Inferior parietal cortex (tissue), 1 donor: Measurements from ENCODE around the gene OR2V1.
"Not testable (repeated sequence)": the region's sequence is repeated elsewhere in the genome, so short reads cannot be mapped to it uniquely, and the experiment has no call there.

ENCODE experiments used
- DNase-seq: peaks from one replicate; pipeline ENCODE4 v3.0.0-alpha.2; 2016; ENCODE audit errors: extremely low spot score

OR2V1 gene

DNA sequence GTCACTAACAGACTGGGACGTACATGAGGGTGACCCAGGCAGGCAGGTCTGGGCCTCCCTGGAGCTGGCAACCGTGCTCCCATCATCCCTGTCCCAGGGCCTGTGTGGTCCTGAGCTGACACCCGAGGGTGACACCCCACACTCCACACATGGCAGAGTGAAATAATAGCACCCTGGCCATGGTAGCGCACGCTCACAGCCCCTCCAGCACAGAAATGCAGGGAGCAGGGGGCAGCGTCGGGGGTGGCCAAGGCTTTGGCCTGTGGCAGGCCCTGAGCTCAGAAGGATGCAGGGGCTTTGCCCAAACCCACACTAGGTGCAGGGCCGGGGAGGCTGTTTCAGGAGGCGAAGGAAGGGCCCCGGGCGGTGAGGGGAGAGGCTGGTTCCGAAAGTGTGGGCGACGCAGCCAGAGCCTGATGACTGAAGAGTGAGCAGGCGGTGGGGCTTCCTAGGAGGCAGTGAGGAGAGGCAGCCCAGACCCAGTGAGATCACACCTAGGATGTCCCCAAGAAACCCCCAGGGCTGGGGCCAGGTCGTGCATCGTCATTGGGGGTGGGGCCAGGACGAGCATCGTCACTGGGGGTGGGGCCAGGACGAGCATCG is 29.3 kb upstream of the OR2V1 start:
- DNase-seq, result peak; percentile 51

DNA sequence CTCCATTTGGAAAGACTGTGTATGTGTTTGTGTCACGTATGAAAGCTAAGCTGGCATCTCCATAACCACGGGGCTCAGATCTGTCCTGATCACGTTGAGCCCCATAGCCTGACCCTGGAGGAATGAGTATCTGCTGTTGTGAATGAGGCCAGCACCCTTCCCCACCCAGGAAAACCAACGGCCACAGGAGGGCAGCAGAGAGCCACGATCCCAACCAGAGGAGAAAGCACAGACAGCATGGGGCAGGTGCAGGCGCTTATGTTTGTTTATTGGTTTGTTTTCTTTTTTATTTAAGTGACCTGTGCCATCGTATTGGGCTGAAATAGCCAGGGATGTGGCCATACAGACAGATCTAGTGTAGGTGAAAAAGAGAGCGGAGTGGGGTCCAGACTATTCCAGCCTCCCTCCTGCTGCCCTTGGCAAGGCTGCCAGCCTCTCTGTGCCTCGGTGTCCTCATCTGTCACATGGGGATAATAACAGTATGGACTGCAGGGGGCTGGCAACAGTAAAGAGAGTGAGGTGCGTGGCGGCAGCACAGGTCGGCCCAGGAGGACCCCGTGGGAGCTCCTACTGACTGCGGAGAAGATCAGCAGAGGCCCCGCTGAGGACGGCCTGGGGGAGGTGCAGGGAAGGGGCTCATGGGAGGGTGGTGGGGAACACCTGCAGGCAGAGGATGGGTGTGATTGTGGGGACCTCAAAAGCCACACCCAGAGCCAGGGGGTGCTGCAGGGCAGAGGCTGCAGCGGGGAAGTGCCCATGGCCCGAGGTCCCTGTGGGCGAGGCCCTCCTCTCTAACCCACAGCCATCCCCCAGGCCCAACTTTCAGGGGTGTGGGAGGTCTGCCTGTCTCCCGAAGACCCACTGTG is 28.6 kb upstream of the OR2V1 start:
- peak; percentile 93 for DNase-seq

DNA sequence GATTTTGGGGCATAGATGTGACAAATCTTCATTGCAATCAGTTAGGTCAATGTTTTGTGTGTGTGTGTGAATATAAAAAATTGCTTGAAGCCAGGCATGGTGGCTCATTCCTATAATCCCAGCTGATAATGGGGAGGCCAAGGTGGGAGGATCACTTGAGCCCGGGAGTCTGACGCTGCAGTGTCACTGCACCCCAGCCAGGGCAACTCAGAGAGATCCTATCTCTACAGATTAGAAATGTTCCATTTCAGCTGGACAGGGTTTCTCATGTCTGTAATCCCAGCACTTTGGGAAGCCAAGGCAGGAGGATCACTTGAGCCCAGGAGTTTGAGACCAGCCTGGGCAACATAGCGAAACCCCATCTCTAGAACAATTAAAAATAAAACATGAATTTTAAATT is 27.9 kb upstream of the OR2V1 start:
- DNase-seq, result no peak

DNA sequence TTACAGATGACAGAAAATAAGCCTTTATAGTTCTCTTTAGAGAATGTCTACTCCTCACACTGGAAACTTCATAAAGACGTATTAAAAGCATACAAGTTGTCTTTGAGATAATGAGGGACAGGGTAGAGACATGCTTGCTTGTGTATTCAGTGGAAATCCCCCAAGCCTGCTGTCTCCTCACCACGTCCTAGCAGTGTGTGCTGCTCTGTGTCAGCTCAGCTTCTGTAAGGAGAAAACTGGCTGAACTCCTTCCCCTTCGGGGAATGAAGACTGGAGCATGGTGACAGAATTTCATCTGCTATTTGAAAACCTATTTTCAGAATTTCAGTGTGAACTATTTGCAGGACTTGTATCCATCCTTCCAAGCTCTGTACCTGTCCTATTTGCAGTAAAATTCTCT is 25.8 kb upstream of the OR2V1 start:
- DNase-seq, result no peak

DNA sequence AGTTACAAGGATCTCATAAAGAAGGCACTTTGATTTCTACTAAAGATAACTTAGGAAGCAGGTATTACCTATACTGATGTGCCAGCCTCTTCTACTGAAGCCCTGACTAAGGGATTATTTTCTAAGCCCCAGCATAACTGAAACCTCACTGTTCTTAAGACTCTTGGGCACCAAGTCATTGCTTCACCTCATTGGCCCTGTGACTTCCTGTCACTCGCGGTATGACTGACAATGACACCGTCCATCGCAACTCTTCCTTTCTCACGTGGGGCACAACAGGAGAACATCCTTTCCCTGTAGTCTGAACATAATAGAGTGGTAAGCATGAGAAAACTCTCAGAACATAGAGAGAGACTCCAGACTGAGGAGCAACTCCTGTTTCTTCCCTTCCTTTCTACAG is 22.8 kb upstream of the OR2V1 start:
- no peak for DNase-seq

DNA sequence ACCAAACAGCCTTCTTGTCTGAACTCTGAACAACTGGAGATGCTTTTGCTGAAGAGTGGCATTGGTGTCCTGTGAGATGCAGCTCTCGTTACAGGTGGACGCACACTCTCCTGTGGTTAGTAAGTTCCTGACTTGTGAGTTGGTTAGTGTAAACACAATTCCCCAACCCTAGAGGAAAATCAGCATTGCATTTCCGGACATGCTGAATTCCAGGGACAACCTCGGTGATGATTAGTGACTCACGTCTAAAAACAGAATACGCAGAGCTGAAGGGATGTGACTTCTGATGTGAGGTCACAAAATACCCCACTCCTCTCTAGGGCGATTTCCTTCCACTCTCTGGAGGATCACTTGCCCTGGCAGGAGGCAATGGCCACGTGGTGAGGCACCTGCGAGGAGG is 21.4 kb upstream of the OR2V1 start:
- DNase-seq, result no peak

DNA sequence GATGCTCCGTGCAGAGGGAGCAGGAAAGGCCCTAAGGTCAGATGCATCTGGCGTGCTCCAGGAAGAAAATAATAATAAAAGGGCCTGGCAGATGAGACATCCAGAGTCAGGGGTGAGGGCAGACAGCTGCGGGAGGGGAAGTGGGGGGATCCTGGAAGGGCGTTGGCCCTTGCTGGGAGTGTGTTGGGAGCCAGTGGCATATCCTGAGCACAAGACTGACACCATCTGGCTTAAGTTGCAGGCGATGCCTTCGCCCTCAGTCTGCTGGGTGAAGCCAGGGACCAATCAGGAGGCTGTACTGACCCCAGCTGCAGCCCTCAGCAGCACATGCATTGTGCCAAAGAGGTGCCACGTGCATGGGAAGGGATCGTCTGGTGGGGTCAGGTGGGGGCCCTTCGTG is 20.2 kb upstream of the OR2V1 start:
- no peak for DNase-seq

DNA sequence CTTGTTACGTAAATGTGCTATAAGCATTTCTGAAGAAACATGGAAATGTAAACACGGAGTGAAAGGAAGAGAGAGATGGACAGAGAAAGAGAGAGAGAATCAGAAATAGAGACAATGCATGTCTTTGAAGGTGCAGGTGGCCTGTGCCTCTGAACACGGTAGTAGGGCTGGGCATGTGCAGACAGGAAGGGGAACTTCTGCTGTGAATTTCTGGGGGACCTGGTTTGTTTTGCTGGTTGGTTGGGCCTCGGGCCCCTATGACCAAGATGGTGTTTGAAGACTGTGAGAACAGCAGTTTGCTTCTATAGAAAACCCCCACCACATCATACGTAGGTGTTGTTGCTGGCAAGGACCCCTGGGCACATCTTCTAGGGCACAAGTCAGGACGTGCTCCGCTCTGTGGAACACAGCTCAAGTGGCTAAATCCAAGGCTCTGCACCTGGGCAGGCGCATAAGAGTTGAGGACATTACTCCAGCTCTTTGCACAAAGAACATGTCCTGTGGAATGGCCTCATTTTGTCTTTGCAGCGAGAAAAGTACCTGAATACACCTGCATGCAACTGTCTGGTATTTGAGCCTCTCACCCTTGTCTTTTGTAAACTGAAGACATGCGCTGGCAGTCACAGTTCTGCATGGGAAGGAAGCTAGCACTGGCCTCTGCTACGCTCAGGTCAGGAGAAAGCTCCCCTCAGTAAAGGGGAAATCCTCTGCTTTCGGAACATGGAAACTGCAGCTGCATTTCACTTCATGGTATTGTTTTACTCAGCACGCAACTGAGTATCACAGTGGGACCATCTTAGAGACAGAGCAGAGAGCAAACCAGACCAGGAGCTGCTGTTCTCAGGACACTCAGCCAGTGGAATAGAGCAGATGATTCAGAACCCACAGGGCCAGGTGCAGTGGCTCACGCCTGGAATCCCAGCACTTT is 19.1 kb upstream of the OR2V1 start:
- DNase-seq, result no peak

DNA sequence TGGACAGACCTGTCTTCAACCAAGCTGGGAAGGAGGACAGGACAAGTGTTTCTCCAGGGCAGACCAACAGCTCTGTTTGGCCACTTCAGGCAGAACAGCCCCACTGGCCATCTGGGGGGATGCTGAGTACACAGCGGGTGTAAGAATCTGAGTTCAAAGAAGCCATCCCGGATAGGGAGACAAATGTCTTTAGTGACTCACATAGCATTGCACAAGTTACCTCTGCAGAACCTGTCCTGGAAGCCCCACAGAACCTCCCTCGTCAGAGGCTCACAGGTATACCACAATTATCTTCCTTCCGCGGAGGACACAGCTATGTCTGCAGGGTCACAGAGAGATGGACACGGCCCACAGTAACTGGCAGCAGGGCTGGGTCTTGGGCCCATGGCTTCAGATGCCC is 18.4 kb upstream of the OR2V1 start:
- DNase-seq, result no peak

DNA sequence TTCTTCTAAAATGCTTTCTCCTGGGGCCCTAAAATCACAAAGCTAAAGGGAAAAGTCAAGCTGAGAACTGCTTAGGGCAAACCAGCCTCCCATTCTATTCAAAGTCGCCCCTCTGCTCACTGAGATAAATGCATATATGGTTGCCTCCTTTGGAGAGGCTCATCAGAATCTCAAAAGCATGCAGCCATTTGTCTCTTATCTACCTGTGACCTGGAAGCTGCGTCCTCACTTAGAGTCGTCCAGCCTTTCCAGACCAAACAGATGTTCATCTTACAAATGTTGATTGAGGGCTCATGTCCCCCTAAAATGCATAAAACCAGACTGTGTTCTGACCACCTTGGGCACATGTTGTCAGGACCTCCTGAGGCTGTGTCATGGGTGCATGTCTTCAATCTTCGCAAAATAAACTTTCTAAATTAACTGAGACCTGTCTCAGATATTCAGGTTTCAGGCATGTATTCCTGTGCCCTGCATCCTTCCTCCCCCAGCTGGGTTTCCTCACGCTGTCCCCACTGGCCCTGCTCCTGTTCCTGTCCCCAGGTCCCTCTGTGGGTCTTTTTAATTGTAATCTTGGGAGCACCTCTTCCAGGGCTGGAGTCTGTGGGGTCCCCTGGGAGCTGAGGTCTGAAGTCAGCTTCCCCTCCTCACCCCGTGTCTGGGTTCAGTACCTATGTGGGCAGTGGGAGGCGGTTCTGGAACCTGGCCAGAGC is 16.1 kb upstream of the OR2V1 start, which contains the start of gene OR2V2:
Gene OR2V2 (plus strand): TSS at position 660 of the 710 bp plus-strand sequence. CDS start 7,357 bp downstream, outside the sequence.
- DNase-seq, result not testable (repeated sequence)

DNA sequence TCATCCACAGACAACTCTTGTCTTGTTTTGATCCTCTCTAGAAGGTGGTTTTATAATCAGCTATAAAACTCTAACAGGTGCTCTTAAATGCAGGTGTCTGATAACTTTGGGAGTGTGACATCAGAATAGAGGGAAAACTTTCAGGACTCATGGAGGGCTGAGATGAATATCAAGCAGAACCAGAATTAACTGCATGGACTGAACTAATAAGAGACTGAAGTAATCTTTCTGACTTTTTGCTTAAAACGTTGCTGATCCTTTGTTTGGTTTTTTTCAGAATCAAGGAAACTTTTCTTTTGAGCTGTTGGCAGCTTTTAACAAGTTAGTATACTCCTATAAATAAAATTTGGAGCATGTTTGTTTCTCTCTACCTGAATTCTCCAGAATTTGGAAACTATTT is 14.2 kb upstream of the OR2V1 start:
- no peak for DNase-seq

DNA sequence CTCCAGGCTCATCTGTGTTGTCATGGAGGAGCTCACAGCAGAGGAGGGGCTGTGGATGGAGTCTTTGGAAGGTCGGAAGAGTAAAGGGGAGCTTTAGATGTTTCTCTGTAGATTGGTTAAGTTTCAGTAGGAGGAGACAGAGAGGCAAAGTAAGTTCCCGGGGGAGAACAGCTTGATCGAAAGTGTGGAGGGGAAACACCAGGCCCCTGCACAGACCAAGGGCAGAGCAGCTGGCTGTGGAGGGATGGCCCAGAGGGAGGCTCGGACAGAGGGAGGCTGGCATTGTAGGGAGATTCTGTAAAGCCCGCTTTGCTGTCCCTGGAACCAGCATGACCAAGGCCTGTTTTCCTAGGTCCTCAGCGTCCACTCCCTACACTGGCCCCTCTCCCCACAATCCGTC is 11.1 kb upstream of the OR2V1 start:
- DNase-seq, result no peak

DNA sequence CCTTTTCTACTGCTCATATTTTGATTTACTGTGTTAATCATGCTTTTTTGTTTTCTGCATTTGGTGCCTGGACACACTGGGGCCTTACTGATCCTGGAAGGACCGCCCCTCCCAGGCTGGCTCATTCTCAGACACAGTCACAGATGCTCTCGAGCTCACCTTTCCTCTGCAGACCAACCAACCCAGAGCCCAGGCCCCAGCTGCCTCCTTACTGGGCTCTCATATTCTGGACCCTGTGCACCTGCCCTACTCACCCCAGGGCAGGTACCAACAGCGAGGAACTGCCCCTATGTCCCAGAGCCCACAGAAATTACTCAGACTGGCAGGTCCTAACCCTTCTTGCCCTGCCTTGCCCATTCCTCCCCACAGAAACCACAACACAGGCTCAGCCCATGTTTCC is 9.8 kb upstream of the OR2V1 start:
- DNase-seq, result no peak

DNA sequence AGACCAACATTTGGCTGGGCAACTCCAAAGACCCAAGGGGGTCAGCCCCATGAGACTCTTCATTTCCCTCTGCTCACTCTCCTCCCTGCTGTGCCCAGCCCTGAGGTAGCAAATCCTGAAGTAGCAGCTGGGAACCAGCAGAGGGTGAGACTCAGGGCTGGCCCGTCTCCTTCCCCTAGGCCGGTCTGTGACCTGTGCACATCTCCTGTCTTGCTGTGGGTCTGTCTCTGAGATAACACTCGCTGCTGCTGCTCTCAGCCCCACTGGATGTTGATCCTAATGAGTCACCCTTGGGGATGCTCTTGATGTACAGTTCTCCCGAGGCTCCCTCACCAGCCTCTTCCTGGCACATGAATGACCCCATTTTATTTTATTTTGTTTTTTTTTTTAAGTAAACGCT is 7.3 kb upstream of the OR2V1 start:
- DNase-seq, result no peak

DNA sequence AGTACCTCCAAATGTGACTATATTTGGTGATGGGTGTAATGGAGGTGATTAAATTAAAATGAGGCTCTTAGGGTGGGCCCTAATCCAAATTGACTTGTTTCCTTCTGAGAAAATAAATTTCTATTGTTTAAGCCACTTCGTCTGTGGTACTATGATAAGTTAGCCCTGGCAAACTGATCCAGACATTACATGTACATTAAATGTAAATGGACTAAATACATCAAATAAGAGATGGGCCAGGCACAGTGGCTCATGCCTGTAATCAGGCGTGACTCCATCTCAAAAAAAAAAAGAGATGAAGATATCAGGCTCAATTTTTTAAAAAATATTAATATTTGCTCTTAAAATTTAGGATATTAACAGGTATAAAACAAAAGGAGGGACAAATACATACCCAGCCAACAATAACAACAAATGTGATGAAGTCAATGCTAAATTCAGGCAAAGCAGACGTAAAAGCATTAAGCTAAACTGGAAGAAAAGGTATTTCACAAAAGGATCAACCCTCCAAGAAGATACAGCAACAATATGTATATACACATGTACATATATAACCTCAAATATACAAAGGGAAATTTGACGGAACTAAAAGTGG is 5.5 kb upstream of the OR2V1 start:
- no peak for DNase-seq

DNA sequence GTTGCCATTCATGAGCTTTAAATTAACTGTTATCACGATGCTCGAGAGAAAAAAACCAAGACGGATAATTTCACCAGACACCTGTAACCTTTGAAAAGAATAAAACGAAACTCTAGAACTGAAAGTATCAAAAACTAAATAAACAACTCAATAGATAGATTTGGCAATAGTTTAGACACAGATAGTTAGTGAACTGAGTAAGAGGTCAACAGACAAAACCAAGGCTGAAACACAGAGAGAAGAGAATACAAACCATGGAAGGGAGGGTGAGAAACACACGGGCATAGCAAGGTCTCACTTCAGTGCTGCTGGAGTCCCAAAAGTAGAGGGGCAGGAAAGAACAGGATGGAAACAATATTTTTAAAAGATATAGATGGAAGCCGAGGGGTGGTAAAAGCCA is 3.3 kb upstream of the OR2V1 start:
- DNase-seq, result no peak

DNA sequence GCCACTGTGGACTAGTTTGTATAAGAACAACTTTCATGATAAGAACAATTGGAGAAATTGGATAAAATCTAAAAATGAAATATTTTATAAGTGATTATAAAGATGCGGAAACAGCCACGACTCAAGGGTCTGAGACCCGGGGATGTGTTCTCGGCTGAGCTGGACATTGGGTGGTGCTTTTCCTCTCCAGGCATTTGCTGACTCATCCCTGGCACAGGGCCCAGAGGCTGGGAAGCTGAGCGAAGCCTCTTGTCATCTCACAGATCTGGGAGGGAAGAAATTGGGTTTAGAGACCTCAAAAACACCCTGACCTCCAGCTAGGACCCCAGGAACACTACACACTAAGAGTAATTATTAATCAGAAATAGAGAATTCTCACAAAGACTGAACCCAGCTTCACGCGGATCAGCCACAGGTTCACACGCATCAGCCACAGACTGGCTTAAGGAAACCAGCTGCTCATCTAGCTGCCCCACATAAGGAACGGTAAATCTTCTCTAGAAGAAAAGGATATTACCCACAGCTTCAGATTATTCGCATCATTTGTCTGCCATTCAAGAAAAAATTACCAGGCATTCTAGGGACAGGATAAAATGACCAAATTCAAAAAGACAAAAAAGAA is 2.8 kb upstream of the OR2V1 start:
- peak; percentile 27 for DNase-seq

DNA sequence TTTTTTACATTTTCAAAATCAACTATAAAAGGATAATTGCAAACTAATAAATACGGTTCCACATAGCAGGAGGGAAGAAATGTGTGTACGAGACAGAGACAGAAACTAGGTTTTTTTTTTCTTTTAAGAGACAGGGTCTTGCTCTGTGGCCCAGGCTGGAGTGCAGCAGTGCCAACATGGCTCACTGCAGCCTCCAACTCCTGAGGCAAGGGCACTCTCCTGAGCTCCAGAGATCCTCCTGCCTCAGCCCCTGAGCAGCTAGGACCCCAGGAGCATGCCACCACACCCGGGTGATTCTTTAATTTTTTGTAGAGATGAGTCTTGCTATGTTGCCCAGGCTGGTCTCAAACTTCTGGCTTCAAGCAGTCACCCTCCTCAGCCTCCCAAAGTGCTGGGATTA is 2.1 kb upstream of the OR2V1 start:
- DNase-seq, result no peak

DNA sequence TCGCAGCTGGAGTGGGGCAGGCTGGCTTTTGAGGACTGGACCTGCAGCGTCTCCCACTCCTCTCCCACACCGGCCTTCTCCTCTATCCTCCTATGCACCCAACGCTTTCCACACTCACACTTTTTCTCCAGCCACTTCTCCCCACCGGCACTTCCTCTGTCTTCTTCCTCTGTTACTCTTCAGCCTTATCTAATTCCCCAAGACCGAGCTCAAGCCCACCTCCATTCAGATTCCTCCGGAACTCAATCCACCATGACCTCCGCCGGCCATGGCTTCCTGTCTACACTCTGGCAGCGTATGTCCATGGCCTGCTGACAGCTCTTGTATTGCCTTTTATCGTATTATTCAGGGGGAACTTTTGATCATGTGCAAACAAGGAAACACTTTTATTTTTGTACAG is 545 bp upstream of the OR2V1 start:
- no peak for DNase-seq

DNA sequence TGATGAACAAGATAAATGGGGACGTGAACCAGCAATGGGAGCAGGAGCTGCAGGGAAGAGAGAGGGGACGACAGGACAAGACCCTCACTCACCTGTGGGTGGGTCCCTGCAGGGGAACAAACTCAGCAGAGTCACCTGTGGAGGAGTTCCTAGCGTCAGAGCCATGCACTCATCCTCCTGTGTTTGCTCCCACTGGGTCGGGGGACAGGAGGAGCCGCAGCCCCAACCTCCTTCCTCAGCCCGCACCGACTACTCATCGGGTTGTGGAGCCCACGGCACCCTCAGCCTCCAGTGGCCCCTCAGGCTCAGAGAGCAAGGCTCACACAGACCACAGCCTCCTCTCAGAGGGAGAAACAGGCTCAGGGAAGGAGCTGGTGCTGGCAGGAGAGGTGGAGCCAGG is 888 bp downstream of the OR2V1 start:
- not testable (repeated sequence) for DNase-seq

DNA sequence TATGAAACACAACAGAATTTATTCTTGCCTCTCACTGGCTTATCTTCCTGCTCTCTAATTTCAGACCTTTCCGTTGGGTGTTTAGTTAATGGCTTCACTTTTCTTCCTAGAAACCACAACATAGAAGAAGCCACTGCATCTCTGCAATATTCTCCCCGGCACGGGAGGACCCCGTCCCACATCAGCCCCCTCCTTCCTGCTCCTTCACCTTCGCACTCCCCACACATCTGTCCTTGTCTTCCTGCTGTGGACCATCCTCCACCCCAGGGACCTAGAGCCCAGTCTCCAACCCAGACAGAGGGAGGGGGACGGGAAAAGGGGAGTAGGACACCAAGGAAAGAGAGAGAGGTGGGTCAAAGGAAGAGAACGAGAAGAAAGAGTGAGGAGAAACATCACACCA is 1.4 kb downstream of the OR2V1 start:
- DNase-seq, result no peak
